Activated naive CD4-positive, alpha-beta T cell (primary cell): ENCODE measurements around the gene OR10R2.
"Not testable (repeated sequence)": the region's sequence is repeated elsewhere in the genome, so short reads cannot be mapped to it uniquely, and the experiment has no call there.

ENCODE experiments used
- DNase-seq, 4 experiments: peaks; one replicate each; lab custom pipeline; 2025; lab: John Stamatoyannopoulos, UW

OR10R2 gene

GRCh38 chr1:158471920-158472319 is at the start of gene OR10R2:
Gene OR10R2 (plus strand): TSS chr1:158472220. CDS start chr1:158472326, 106 bp downstream.
- DNase-seq: no peak

GRCh38 chr1:158425027-158425426 is 47.0 kb upstream of the OR10R2 start:
- DNase-seq: no peak

GRCh38 chr1:158426137-158426536 is 45.9 kb upstream of the OR10R2 start, which contains the start of gene OR10K2:
Gene OR10K2 (minus strand): TSS chr1:158426237. CDS start chr1:158420866, 5,371 bp downstream.
- no peak for DNase-seq

- DNase-seq: not testable (repeated sequence)
These were observed 41.9 kb upstream of the OR10R2 start for GRCh38 chr1:158430163-158430562.

GRCh38 chr1:158434741-158435140 is 37.3 kb upstream of the OR10R2 start:
- no peak for DNase-seq

GRCh38 chr1:158445376-158445775 is 26.6 kb upstream of the OR10R2 start:
- DNase-seq: no peak

GRCh38 chr1:158454537-158454936 is 17.5 kb upstream of the OR10R2 start:
- no peak for DNase-seq

GRCh38 chr1:158457246-158457645 is 14.8 kb upstream of the OR10R2 start:
- no peak for DNase-seq

GRCh38 chr1:158458263-158458662 is 13.8 kb upstream of the OR10R2 start:
- no peak for DNase-seq

GRCh38 chr1:158461534-158461933 is 10.5 kb upstream of the OR10R2 start, which contains the start of gene OR10K1:
Gene OR10K1 (plus strand): TSS chr1:158461834. CDS start chr1:158465562, 3,728 bp downstream.
- DNase-seq: no peak

GRCh38 chr1:158485455-158485854 is 13.4 kb downstream of the OR10R2 start:
- no peak for DNase-seq

- no peak for DNase-seq
These were observed 19.3 kb downstream of the OR10R2 start for GRCh38 chr1:158491316-158491715.

- DNase-seq: no peak
These were observed 21.0 kb downstream of the OR10R2 start for GRCh38 chr1:158493054-158493453.

- no peak for DNase-seq
These were observed 22.8 kb downstream of the OR10R2 start for GRCh38 chr1:158494796-158495195.

- no peak for DNase-seq
These were observed 24.4 kb downstream of the OR10R2 start for GRCh38 chr1:158496374-158496773.

- no peak for DNase-seq
These were observed 34.5 kb downstream of the OR10R2 start for GRCh38 chr1:158506369-158506987.

GRCh38 chr1:158507511-158507910 is 35.5 kb downstream of the OR10R2 start:
- DNase-seq: no peak

GRCh38 chr1:158509471-158510156 is 37.6 kb downstream of the OR10R2 start:
- DNase-seq: no peak

GRCh38 chr1:158516966-158517365 is 44.9 kb downstream of the OR10R2 start:
- no peak for DNase-seq

GRCh38 chr1:158520021-158520420 is 48.0 kb downstream of the OR10R2 start:
- no peak for DNase-seq

GRCh38 chr1:158520955-158521665 is 49.1 kb downstream of the OR10R2 start:
- no peak for DNase-seq

GRCh38 chr1:158521666-158522058 is 49.6 kb downstream of the OR10R2 start:
- DNase-seq: no peak
